Ramos (cell line): ENCODE data around the gene KIF3C.
"Not testable (repeated sequence)": the region's sequence is repeated elsewhere in the genome, so short reads cannot be mapped to it uniquely, and the experiment has no call there.

Experiments used
- in situ Hi-C: fragments of 300-500 bp; cut with MboI; formaldehyde crosslinking; loops from one replicate; pipeline ENCODE4 v1.14.3; 2022; ENCODE audit warnings: low sequenced_read_pairs; ENCODE audit not compliant: unreplicated experiment

The KIF3C gene

DNA sequence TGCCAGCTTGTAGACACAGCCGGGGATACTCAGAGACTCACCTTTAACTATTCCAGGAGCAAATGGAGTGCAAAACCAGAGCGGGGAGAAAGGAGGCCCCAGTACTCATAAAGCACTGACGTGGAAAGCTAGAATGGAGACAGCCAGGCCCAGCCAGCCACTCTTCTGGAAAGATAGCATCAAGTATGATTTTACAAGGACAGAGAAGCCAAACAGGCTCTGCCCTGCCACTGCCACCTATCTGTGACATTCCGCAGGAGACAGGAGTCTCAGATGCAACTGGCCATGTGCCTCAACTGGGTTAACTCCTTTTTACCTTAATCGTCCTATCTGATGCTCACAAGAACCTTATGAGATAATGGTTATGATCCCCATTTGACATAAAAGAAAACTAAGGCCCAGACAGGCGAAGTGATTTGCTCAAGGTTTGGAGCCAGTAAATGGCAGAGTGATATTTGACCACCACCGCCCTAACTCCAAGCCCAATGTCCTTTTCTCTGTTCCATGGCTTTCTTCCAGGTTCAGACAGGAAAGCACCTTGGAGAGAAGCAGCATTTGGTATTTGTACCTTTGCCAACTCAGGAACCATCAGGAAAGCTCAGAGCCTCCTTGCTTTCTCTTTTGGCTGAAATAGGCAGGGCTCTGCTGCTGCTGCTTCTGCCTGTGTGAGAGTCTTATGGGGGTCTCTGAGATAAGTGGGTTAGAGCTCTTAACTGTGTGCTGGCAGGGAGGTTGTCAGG, 15.6 kb downstream of the KIF3C start:
- in situ Hi-C loops, result no loop called here

DNA sequence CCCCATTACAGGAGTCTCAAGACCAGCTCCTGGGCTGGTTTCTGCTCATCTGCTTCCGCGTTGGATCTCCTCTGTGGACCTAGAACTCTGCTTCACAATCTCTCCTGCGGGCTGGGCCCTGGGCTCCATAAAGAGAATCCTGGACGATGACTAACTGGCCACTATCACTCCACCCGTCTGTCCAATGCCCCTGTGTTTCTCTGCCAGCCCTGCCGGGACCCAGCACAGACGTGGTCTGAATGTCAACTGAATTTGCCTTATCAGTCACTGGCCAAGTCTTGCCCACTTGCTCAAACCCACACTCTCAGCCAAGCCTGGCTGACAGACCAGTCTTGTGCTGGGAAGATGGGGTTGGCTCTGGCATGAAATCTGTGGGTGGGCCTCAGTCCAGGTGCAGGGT, 17.4 kb downstream of the KIF3C start:
- in situ Hi-C loops, result no loop called here

DNA sequence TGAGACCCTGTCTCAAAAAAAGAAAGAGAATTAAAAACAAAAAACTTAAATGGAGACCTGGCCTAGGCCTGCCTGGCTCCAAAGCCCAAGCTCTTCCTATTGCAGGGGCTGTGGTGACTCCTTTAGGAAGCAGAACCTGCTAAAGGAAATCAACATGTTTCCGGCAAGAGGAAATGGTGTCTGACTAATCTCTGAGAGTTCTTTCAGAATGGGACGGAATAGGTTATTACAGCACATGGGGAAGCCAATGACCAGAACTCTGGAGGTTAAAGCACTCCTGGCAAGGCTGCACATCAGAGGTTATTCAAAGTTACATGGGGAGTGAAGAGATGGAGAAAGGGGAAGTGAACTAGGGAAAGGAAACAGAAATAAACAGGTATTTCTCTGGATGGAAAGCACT, 21.4 kb downstream of the KIF3C start:
- in situ Hi-C loops, result no loop called here

DNA sequence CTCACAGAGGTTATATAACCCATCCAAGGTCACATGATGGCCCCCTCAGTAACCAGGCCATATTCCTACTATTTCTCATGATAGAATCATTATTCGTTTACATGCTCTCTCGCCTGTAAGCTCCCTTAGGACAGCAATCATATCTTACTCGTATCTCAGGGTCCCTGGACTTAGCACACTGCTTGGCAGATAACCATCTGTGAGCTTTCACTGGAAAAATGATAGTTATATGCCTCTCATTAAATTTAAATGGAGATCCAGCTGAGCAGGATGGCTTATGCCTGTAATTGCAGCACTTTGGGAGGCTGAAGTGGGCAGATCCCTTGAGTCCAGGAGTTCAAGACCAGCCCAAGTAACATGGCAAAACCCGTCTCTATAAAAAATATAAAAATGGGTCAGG, 21.9 kb downstream of the KIF3C start:
- in situ Hi-C loops, result no loop called here

- in situ Hi-C loops, result not testable (repeated sequence)
These were observed 23.7 kb downstream of the KIF3C start for GRCh38 chr2:25958611-25959010.

- in situ Hi-C loops, result no loop called here
These were observed 24.6 kb downstream of the KIF3C start for GRCh38 chr2:25957743-25958142.

- in situ Hi-C loops, result no loop called here
These were observed 26.3 kb downstream of the KIF3C start for GRCh38 chr2:25955869-25956535.

- in situ Hi-C loops, result no loop called here
These were observed 27.3 kb downstream of the KIF3C start for GRCh38 chr2:25955036-25955435.

DNA sequence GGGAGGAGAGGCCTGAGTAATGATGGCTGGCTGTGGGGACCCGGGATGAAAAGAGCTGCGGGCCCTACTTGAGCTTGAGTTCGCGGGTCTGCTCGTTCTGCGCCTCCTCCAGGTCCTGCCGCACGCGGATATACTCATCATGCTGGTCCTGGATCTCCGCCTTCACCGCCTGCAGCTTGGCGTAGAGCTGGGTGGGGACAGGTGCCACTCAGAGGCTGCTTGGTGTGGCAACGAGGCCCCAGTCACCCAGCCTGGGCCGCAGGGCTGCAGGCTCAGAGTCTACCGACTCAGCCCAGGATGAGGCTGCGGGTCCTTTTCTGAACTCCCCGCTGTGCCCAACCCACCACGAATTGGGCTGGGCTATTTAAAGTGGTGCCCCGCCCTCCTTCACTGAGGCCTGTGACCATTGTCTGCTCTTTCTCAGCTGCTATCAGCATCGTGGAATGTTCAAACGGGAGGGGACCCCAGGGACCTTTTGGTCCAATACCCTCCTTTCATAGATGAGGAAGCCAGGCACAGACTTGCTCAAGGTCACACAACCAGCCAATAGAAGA, 28.0 kb downstream of the KIF3C start:
- in situ Hi-C loops, result no loop called here

DNA sequence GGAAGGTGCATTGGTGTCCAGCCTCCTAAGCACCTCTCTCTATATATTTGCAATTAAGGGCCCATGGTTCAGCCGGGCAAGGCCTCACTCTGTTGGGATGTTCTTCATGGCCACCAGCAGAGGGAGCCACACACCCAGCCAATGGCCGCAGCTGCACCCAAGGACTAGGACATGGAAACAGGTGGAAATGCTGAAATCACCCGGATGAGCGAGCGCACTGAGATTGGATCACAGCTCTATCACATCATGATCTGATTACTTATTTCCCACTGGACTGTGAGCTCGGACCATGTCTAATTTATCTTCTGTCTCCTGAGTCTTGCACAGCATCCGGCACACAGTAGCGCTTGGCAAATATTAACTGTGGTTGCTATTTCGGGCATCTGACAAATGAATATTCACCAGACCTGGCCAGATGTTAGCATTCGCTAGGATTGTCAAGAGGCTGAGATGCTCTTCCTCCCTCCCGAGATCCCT, 31.2 kb downstream of the KIF3C start:
- in situ Hi-C loops, result no loop called here

- in situ Hi-C loops, result loop anchor here (5.0 to 25.0 kb wide), 2 partner anchors 111 to 199 kb away; no protein-coding TSS in a partner anchor
These were observed 33.9 kb downstream of the KIF3C start for GRCh38 chr2:25948437-25948836.

- in situ Hi-C loops, result loop anchor here (25.0 kb wide), 1 partner anchor 104 kb away; no protein-coding TSS in a partner anchor
These were observed 41.3 kb downstream of the KIF3C start for GRCh38 chr2:25941042-25941441.

DNA sequence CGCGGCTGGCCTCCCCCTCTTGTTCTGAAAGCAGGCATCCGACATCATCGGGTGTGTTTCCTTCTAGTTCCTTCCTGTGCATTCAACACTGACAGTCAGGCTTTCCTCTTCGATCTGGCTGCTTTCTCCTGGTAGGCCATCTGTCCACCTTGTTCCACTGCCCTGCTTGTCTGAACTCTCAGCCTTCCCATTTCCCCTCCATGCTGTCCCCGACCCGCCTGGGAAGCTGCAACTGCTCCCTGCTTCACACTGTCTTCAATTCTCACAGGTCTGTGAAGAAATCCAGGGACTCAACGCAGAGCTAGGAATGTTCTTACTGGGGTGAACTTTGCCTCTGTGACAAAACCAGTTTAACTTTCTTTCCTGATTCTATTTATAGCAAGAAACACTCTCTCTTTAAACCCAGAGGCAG, 43.0 kb downstream of the KIF3C start:
- in situ Hi-C loops, result loop anchor here (25.0 kb wide), 1 partner anchor 102 kb away; no protein-coding TSS in a partner anchor

DNA sequence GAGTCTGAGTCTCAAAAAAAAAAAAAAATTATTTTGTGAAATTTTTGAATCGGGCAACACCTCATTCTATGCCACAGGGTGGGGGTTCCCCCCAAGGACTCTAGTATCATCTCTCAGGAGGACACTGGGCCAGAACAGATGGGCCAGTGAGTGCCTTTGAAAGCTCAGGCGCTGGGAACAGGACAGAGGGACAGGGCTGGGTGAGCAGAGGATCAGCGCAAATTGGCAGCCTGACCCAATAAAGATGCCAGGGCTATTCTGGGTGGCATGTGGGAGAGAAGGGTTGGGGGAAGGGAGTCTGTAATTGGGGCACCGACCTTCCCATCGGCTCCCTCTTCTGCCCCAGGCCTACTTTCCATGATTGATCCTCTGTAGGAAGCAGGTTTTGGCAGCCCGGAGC, 44.0 kb downstream of the KIF3C start:
- in situ Hi-C loops, result loop anchor here (25.0 kb wide), 1 partner anchor 101 kb away; no protein-coding TSS in a partner anchor

DNA sequence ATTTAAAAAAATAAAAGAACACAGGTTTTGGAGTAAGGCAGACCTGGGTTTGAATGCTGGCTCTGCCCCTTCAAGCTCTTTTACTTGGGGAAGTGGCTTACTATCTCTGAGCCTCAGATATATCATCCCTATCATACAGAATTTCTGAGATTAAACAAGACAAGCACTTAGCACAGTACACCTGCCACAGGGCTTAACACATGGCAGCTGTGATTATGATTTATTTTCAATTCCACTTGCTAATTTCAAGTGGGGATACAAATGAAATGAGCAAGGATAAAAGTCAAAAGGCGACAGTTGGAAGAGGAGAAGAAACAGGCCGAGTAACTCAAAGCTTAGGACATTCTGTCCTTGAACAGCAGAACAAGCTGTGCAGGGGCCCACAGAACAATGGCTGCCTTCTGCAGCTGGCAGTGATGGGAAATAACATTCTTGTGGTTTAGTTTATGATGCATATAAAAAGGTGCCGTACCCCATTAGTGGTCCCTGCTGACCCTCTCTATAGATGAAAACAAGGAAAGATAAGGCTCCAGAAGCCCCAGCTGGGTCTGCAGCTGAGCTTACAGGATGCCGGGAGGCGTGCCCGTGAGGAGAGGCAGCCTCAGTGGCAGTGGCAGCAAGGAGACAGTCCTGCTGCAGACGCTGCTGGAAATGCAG, 45.3 kb downstream of the KIF3C start:
- in situ Hi-C loops, result loop anchor here (25.0 kb wide), 1 partner anchor 100 kb away; no protein-coding TSS in a partner anchor

- in situ Hi-C loops, result loop anchor here (25.0 kb wide), 1 partner anchor 96 kb away; no protein-coding TSS in a partner anchor
These were observed 48.7 kb downstream of the KIF3C start for GRCh38 chr2:25933622-25934021.

- in situ Hi-C loops, result loop anchor here (25.0 kb wide), 1 partner anchor 93 kb away; no protein-coding TSS in a partner anchor
These were observed 52.4 kb downstream of the KIF3C start for GRCh38 chr2:25929789-25930473.

GRCh38 chr2:25928668-25929067, 53.6 kb downstream of the KIF3C start:
- in situ Hi-C loops, result loop anchor here (25.0 kb wide), 1 partner anchor 91 kb away; no protein-coding TSS in a partner anchor

- in situ Hi-C loops, result loop anchor here (25.0 kb wide), 1 partner anchor 90 kb away; no protein-coding TSS in a partner anchor
These were observed 55.1 kb downstream of the KIF3C start for GRCh38 chr2:25926984-25927756.
